SKM-1 (cell line): ENCODE data around the gene DOCK3.
"Not testable (repeated sequence)": the region's sequence is repeated elsewhere in the genome, so short reads cannot be mapped to it uniquely, and the experiment has no call there.

Experiments
- DNase-seq: peaks from one replicate; lab custom pipeline; 2025; ENCODE audit not compliant: unreplicated experiment; lab: John Stamatoyannopoulos, UW

Gene DOCK3

DNA sequence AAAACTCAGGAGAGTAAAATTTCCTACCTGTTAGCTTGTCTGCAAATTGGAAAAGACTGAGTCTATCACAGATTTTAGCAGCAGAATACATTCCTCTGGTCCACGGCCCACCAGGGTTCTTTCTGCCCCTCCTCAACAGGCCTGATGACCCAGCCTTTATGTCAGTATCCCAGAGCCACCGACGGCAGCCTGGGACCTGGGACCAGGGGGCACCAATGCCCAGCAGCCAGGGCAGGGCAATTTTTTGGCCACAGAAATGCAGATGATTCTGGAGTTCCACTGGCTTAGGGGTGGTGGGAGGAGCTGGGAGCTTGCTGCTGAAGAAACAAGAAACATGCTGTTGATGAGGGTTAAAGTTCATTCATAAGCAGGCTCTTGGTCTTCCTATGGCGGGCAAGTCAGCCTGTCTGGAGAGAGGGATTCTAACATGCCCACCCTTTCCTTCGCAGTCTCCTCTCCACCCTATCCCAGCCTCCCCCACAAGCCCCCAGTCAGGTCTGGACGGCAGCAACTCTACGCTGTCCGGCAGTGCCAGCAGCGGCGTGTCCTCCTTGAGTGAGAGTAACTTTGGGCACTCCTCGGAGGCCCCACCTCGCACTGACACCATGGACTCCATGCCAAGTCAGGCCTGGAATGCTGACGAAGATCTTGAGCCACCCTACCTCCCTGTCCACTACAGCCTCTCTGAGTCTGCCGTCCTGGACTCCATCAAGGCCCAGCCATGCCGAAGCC lies 706.0 kb downstream of the DOCK3 start:
- no peak for DNase-seq

DNA sequence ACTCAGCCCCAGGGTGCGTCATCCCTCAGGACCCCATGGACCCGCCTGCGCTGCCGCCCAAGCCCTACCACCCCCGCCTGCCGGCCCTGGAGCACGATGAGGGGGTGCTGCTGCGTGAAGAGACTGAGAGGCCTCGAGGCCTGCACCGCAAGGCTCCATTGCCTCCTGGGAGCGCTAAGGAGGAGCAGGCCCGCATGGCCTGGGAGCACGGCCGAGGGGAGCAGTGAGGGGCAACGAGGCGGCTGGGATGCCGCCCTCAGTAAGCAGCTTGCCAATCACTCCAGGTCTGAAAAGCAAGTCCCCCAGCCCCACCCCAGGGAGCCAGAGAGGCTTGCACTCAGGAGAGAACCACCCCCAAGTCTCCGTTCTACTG lies 706.6 kb downstream of the DOCK3 start:
- DNase-seq, result no peak

DNA sequence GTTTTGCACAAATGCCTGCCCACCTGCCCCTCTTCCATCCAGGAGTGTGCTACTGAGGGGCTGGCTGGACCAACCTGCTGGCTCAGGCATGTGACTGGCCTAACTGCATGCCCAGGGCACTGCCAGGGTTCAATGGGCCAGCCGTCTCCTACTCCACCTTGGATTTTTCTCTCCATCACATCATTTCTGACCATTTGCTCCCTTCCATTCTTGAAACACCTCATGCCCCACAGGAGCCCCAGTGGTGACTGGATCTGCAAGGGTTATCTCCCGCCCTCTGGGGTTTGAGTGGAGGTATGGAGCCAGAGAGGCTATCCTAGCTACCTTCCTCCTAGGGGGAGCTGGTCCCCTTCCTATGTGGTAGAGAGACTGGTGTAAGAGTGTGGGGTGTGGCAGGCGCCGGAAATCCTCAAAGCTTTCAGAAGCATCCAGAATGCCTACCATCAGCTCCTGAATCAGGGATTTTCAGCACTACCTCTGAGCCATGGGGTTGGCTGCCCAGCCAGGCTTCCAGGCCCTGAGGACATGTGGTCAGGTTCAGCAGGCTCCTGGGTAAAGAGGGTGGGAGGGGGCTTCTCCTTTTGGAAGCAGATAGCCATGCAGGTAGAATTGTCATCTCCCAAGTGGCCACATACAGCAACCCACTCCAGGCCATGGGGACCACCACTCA lies 707.5 kb downstream of the DOCK3 start:
- DNase-seq, result no peak

DNA sequence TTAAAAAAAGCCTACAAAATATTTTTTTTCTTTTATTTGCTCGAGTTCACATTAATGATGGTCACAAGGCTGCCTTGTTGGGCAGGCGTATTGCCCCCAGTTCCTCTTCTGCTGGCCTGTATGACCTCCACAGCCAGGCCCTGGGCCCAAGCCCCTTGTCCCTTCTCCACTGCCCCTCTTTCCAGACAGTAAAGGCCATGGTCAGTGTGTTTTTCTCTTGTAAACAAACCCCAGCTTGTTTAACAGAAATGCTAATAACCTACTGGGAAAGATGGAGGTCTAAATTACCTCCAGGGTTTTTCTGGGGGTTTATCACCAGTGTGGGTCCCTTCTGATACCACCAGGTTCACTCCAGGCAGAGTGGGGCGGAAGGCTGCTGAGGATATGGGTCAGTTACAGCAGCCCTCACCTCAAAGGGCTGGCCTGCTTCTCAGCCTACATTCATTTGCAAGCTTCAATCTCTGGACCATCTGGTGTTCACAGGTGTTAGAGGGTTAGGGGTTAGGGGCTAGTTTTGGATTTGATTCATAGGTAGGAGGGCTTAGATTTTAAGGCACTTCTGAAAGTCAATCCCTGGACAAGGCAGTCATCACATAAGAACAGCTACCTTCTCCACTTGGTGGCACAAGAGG lies 708.3 kb downstream of the DOCK3 start:
- no peak for DNase-seq

DNA sequence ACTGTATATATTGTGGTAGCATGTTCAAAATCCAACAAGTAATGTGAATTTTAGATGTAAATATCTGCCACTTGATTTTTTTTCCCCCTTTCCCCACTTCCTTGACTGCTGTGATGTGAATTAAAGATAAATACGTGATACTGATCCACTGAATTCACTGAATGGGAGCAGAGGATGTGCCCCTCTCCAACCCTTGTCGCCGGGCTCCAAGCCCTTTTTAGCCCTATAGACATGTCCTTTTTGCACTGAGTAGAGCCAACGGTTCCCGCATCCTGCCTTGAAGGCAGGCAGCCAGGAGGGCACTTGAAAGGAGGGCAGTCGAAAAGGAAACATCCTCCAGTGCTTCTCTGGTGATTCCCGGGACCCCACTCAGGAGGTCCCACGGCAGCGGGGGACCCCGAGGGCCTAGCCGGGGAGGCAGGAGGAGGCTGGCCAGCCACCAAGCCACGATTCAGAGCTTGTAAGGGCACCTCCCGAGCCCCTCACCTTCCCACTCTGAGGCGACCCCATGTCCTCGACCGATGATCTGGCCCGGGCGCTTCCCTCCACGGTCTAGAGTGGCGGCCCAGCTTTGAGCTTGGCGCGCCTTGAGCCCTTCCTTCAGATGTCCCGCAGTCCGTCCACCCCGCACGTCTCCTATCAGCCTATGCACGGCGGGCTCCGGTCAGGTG lies 709.5 kb downstream of the DOCK3 start:
- DNase-seq, result no peak

DNA sequence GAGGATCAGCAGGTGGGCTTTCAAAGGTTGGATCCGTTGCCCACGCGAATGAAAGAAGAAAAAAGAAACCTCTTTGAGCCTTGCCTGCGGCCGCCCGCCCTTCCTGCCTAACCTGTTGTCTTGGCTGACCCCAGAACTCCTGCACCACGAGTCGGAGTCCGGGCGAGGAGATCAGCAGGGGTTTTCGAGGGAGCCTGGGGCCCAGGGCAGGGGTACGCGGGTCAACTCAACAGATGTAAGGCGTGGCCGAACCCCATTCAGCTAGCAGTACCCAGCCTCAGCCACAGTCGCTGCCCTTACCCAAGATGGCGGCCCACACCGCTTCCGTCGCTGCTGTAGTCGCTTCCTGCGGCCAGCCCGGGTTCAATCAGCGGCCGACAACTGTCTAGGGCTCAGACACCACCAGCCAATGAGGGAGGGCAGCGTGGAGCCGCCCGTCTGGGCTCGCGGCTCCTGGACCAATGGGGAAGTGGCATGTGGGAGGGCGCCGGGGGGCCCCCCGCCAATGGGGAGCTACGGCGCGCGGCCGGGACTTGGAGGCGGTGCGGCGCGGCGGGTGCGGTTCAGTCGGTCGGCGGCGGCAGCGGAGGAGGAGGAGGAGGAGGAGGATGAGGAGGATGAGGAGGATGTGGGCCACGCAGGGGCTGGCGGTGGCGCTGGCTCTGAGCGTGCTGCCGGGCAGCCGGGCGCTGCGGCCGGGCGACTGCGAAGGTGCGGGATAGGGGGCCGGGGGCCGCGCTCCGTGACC lies 710.2 kb downstream of the DOCK3 start, which contains the start of gene MANF:
Gene MANF (plus strand): TSS at position 566 of the 748 bp plus-strand sequence. CDS start 52 bp downstream, at position 618.
- DNase-seq, result peak; percentile 96

DNA sequence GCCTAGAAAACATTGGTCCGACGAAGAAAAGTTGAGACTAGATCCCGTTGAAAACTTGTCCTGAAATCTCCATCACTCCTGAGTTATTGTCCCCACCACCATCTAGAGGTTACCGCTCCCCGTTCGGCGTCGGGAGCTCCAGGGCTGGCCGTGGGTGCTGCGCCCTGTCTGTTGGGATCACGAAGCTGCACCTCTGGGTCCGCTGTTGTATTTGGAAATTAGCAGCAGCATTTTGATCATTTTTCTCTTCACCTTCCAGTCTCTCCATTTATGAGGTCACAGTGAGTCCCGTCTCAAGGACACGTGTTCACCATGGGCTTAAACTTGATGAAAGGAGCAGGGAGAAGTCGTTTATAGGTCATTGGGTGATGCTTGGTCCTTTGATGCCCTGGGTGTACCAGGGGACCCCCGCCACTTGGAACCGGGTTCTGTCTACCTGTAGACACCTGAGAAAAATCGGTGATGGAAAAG lies 710.9 kb downstream of the DOCK3 start:
- DNase-seq, result no peak

DNA sequence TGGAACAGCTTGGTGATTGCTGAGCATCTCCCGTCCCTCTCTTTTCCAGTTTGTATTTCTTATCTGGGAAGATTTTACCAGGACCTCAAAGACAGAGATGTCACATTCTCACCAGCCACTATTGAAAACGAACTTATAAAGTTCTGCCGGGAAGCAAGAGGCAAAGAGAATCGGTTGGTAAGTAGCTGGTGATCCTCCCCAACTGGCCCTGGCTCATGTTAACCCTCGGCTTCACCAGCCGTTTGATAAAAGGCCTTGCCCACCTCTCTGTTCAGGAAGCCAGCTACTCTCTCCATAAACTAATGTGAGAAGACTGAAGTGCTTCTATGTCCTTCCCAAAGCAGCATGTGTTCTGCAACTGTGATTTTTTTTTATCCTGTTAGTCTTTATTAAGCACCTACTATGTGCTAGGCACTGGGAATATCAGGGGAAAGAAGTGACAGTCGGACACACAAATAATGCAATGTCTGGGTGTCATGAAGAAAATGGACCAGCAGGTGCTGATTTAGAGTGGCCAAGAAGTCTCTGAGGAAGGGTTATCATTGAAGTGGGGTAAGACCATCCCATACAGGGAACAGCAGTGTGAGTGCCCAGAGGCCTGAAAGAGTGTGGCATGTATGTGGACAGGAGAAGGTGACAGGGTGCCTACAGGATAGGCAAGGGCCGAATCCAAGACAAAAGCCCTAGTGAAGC lies 711.6 kb downstream of the DOCK3 start:
- DNase-seq, result no peak

DNA sequence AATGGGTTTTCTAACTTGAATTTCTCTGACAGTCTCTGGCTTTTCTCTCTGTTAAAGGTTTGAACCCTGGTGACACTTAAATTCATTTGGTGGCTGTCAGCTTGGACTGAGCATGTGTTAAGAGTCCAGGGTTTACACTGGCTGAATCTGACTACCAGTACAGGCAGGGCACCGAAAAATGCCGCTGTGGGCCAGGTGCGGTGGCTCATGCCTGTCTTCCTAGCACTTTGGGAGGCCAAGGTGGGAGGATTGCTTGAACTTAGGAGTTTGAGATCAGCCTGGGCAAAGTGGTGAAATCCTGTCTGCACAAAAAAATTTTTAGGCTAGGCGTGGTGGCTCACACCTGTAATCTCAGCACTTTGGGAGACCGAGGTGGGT lies 712.1 kb downstream of the DOCK3 start:
- DNase-seq, result no peak

DNA sequence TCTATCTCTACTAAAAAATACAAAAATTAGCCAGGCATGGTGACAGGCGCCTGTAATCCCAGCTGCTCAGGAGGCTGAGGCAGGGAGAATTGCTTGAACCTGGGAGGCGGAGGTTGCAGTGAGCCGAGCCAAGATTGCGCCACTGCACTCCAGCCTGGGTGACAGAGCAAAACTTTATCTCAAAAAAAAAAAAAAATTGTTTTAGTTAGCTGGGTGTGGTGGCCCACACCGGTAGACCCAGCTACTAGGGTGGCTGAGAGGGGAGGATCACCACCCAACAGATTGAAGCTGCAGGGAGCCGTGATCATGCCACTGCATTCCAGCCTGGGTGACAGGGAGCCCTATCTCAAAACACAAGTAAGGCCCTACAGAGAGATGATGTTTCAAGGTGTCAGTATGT lies 712.6 kb downstream of the DOCK3 start:
- DNase-seq, result not testable (repeated sequence)

DNA sequence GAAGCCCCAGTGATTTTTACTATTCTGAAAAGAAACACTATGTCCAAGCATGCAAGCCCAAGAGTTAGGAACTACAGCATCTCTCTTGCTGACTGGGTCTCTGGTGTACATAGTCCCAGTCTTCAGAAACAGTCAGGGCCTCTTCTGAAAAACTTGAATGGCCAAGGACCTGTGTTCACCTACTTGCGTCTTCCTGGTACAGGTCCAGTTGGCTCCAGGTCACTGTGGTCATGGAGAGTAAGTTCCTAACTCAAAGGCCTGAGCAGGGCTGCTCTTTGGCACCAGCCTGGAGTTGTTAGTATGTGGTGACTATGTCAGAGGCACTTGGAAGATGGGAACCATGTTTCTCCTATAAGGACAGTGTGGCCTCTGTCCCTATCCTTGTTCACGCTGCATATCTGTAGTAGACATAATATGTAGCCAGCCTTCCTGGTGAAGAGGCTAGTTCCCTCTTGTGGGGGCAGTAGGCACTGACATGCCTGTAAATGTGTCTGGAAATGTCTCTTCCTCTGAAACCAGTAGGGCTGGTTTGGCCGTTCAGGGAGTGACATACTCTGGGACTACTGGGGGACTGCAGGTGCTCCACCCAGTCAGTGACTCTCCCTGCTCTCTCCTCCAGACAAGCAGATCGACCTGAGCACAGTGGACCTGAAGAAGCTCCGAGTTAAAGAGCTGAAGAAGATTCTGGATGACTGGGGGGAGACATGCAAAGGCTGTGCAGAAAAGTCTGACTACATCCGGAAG lies 713.7 kb downstream of the DOCK3 start:
- DNase-seq, result no peak

DNA sequence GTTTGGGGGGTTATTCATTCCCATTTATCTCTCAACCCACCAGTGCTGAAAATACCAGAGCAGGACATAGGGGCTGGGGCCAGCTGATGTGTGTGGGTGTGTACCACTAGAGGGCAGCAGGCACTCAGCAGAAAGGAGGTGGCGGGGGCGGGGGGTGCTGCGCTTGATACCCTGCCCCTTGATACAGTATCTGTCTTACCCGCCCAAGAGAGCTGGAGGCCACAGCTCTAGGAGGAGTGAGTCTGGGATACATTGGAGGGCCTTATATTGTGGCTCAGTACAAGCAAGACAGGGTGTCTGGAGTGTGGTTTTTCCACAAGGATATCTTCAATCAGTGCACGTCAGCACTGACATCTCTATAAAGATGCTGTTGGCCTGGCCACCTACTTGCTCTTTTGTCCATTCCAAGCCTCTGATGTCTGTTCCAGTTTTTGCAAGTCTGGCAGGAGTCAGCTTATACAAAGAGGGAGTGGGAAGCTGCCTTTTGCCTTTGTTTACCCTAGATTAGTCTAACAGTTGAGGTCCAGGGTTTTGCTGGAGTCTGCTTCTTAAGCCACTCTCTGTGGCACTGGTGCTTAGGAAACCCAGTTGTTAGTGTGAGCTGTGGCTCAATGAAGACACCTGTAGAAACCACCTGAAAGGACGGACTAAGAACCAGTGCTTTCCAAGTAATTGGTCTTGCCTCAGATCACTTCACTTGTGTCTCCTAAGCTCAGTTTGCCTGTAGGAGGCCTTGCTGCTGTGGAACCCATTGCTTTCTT lies 714.9 kb downstream of the DOCK3 start:
- DNase-seq, result no peak

DNA sequence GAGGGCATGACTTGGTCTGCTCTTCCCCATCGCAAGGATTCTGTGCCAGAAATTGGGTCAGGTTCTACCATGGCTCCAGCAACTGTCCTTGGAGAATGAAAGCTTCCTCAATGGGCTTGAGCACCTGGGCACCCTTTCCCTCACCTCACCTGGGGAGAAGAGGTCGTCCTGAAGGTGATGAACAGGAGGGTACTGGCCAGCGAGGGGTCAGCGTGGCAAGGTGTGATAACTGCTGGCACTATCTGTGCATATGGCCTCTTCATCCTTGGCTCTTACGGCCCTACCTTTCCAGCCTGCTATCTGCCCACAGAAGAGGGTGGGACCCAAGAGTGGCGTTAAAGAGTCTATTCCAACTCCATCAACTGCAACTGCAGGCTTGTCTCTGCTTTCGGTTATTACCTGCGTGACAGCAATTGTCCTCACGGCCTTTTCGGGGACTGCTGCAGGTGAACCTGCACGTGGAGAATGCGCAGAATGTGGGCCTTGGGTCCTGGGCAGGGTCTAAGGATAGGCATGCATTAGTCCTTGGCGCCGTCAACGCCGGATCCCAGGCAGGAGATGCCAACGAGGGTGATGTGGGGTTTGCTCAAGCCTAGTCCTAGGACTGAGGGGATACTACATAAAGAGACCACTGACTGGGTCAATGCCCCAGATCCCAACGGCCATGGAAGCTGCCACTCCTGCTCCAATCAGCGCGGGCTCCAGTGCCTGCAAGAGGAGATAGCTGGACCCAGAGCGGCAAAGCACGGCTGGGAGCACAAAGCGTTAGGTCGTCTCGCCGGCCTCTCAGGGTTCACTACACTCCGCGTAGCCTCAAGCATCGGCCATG lies 715.7 kb downstream of the DOCK3 start:
- DNase-seq, result no peak

DNA sequence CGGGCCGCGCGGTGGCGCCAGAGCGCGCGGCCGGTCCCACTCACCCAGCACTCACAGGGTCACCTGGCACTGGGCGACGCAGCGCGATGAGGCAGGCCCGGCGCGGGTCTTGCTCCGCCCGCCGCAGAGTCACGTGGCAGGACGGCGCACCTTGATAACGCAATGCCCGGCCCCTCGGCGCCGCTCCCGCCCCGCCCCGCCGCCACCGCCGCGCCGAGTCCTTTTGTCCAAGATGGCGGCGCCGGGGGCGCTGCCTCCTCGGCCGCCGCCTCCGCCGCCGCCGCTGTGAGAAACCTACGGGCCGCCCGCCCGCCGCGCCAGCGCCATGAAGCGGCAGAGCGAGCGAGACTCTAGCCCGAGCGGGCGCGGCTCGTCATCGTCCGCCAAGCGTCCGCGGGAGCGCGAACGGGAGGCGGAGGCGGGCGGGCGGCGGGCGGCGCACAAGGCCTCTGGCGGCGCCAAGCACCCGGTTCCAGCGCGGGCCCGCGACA lies 716.4 kb downstream of the DOCK3 start, which contains the start of gene RBM15B:
Gene RBM15B (plus strand): TSS at position 211 of the 491 bp plus-strand sequence. CDS start 115 bp downstream, at position 326.
- peak; percentile 72 for DNase-seq

DNA sequence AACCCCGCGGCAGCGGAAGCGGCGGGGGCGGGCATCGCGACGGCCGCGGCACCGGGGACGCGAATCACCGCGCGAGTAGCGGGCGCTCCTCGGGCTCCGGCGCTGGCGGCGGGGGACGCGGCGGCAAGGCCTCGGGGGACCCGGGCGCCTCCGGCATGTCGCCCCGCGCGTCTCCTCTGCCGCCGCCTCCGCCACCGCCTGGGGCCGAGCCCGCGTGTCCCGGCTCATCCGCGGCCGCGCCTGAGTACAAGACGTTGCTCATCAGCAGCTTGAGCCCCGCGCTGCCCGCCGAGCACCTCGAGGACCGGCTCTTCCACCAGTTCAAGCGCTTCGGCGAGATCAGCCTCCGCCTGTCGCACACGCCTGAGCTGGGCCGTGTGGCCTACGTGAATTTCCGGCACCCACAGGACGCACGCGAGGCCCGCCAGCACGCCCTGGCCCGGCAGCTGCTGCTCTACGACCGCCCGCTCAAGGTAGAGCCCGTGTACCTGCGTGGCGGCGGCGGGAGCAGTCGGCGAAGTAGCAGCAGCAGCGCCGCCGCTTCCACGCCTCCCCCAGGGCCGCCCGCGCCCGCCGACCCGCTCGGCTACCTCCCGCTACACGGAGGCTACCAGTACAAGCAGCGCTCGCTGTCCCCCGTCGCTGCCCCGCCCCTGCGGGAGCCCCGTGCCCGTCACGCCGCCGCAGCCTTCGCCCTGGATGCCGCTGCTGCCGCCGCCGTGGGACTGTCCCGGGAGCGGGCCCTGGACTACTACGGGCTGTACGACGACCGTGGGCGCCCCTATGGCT lies 717.0 kb downstream of the DOCK3 start:
- no peak for DNase-seq

DNA sequence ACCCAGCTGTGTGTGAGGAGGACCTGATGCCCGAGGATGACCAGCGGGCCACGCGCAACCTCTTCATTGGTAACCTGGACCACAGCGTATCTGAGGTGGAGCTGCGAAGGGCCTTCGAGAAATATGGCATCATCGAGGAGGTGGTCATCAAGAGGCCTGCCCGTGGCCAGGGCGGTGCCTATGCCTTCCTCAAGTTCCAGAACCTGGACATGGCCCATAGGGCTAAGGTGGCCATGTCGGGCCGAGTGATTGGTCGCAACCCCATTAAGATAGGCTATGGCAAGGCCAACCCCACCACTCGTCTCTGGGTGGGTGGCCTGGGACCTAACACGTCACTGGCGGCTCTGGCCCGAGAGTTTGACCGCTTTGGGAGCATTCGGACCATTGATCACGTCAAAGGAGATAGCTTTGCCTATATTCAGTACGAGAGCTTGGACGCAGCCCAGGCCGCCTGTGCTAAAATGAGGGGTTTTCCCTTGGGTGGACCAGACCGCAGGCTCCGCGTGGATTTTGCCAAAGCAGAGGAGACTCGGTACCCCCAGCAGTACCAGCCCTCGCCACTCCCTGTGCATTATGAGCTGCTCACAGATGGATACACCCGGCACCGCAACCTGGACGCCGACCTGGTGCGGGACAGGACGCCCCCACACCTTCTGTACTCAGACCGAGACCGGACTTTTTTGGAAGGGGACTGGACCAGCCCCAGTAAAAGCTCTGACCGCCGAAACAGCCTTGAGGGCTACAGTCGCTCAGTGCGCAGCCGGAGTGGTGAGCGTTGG lies 717.8 kb downstream of the DOCK3 start:
- DNase-seq, result no peak
